ENCODE measurements around the gene PDE9A. TPM values are rescaled to one million over a fixed set of nuclear protein-coding genes. Genes with fewer than 3 reads are reported as not detected.

The PDE9A gene
- total RNA-seq, 4 donors from 2014 or later, result 2.4 to 9.0 (median 3.7) TPM

DNA sequence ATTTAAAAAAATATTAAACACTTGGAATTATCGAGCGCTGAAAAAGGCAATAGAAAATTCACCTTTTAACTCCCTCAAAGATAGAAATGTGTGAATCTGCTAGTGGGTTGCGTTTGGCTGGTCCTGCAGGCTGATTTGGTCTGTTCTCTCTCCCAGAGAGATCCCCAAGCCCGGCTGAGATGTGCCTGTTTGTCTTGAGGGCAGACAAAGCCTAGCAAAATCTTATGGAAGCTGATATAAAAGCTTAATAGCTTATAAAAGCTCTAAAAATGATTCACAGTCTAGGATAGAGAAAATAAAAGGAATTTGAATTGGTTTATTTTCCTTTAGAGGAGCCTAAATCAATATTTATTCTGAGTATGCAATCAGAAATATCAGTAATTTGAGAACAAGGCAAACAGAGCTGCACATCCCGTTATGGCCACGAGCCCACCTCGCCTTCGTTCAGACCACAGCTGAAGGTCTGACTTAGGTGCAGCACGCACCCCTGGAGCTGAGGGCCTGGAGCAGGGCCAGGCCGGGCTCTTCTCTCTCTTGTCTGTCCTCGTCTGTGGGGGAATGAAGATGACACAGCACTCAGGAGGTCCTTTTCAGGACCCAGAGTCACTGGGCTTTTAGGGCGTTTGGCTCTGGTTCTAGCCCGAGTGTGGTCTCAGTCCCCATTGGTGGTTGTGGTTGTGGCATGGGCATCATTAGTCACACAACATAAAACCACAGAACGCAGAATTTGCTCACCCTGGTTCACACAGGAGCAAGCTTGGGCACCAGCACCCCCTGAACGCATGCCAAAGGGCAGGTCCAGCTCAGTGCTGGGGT lies 18.6 kb downstream of the PDE9A start:
- TF ChIP-seq CTCF (IDR thresholded peaks at IDR 0.05; ENCODE audit: low read depth), result no peak

DNA sequence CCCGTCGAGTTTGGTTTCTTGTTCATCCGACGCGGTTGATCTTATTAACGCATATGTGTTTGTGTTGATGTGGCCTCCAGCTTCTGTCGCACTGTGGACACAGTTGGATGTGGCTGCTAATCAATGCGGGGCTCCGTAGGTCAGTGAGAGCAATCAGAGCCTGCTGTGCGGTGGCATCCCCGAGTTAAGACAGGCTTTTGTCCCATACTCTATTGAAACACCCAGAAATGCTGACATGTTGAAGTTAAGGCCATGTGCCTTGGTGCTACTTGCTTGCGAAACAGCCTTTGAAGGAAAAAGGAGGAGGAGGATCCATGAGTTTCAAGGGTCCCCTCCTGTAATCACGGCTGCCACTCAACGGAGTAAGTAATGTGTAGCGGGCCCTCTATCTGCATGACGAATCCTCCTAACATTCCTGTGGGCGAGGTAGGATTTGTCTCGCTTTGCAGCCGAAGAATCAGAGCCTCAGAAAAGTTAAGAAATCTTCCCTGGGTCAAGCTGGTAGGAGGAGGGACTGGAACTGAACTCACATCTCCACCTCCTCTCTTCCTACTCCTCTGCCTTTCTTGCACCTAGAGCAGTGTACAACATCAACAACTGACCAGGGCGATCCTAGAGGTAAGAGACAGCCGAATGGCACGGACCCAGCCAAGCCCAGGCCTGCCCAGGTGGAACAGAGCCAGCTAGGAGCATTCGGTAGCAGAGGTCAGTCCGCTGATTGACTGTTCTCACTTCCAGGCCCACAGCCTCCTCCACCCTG lies 19.5 kb downstream of the PDE9A start:
- no peak for TF ChIP-seq CTCF (IDR thresholded peaks at IDR 0.05; ENCODE audit: low read depth)

DNA sequence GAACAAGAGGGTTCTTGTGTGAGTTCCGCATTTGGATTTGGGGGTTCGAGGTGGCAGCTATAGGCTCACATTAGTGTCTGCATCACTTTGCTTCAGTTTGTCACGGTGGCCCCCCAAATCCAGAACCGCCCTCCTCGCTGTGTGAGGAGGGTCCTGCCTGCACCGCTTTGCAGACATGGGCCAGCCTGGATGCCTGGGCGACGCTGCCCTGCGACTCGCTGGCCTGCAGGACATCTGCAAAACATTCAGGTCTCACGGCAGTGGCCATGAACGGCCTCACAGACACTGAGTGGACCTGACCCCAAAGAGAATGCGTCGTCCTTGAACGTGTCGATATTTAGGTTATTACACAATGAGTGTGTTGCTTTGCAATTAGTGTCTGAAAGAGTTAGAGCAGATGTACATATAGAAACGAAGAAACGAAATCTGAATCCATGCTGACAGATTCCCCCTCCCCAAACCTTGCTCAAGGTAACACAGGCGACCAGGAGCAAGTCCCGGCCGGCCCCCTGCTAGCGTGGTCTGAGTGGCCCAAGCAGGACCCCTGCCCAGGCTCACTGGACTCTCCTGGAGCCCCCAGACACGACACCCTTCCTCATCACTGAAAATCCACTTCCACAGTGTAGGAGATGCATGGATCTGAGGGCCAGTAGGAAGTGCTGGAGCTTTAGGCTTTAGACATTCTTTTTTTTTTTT lies 20.4 kb downstream of the PDE9A start:
- no peak for TF ChIP-seq CTCF (IDR thresholded peaks at IDR 0.05; ENCODE audit: low read depth)

GRCh38 chr21:42674351-42674940 lies 21.0 kb downstream of the PDE9A start:
- TF ChIP-seq CTCF (IDR thresholded peaks at IDR 0.05; ENCODE audit: low read depth), result no peak

GRCh38 chr21:42675403-42675802 lies 22.0 kb downstream of the PDE9A start:
- no peak for TF ChIP-seq CTCF (IDR thresholded peaks at IDR 0.05; ENCODE audit: low read depth)

- TF ChIP-seq CTCF (IDR thresholded peaks at IDR 0.05; ENCODE audit: low read depth), result no peak
Observed at GRCh38 chr21:42676808-42677207, 23.4 kb downstream of the PDE9A start.
